ENCODE results near the gene C5orf58.
A peak's percentile ranks its signal among the peaks of the same experiment; 100 is the strongest.

C5orf58 gene

GRCh38 chr5:170200876-170201275, 31.9 kb upstream of the C5orf58 start:
- Histone ChIP-seq H3K27me3 (ENCODE audit: low read depth, low read length) (peaks cover 41% of the 10 kb centered on the region), H4K20me1 (ENCODE audit: insufficient read depth, low read length) (no peaks in the 10 kb centered on the region), H3K9ac (ENCODE audit: low read length) (no peak overlapping the region), H2AFZ (ENCODE audit: low read depth, low read length) (peak overlapping the region; percentile 70; the same call in 1 of the 2 replicates), H3K9me3 (ENCODE audit: insufficient read depth, low read length) (no peaks in the 10 kb centered on the region), H3K4me2 (ENCODE audit: low read length) (peak overlapping the region; percentile 27), H3K4me3 (ENCODE audit: low read length) (no peak overlapping the region), H3K27ac (ENCODE audit: low read length) (no peak overlapping the region), H3K4me1 (ENCODE audit: low read length) (peaks cover 12% of the 10 kb centered on the region), H3K79me2 (ENCODE audit: low read length) (no peaks in the 10 kb centered on the region), H3K36me3 (replicated peaks; ENCODE audit: low read depth, low read length) (no peaks in the 10 kb centered on the region)
- TF ChIP-seq EZH2phosphoT487 (IDR thresholded peaks at IDR 0.05; ENCODE audit: low read depth) (no peak), CTCF (IDR thresholded peaks at IDR 0.05; ENCODE audit: low read depth, low read length) (no peak)

GRCh38 chr5:170201311-170201710, 31.5 kb upstream of the C5orf58 start:
- peak overlapping the region; percentile 70; the same call in 1 of the 2 replicates for H2AFZ ChIP-seq (ENCODE audit: low read depth, low read length)
- TF ChIP-seq CTCF (IDR thresholded peaks at IDR 0.05; ENCODE audit: low read depth, low read length) (no peak), EZH2phosphoT487 (IDR thresholded peaks at IDR 0.05; ENCODE audit: low read depth) (no peak)

GRCh38 chr5:170202117-170202516, 30.7 kb upstream of the C5orf58 start:
- no peak overlapping the region for H3K27ac ChIP-seq (ENCODE audit: low read length)
- peaks cover 12% of the 10 kb centered on the region for H3K4me1 ChIP-seq (ENCODE audit: low read length)
- no peaks in the 10 kb centered on the region for H3K79me2 ChIP-seq (ENCODE audit: low read length)
- no peak overlapping the region for H3K4me2 ChIP-seq (ENCODE audit: low read length)
- TF ChIP-seq EZH2phosphoT487 (IDR thresholded peaks at IDR 0.05; ENCODE audit: low read depth) (no peak), CTCF (IDR thresholded peaks at IDR 0.05; ENCODE audit: low read depth, low read length) (no peak)
- H3K27me3 ChIP-seq (ENCODE audit: low read depth, low read length) = peaks cover 46% of the 10 kb centered on the region
- no peak overlapping the region for H2AFZ ChIP-seq (ENCODE audit: low read depth, low read length)
- no peaks in the 10 kb centered on the region for H4K20me1 ChIP-seq (ENCODE audit: insufficient read depth, low read length)
- H3K36me3 ChIP-seq (replicated peaks; ENCODE audit: low read depth, low read length) = no peaks in the 10 kb centered on the region
- no peak overlapping the region for H3K4me3 ChIP-seq (ENCODE audit: low read length)
- H3K9me3 ChIP-seq (ENCODE audit: insufficient read depth, low read length) = no peaks in the 10 kb centered on the region
- H3K9ac ChIP-seq (ENCODE audit: low read length) = no peak overlapping the region

More at GRCh38 chr5:170201311-170201710, 31.5 kb upstream of the C5orf58 start:
- peaks cover 12% of the 10 kb centered on the region for H3K4me1 ChIP-seq (ENCODE audit: low read length)
- H3K27ac ChIP-seq (ENCODE audit: low read length) = no peak overlapping the region
- H3K79me2 ChIP-seq (ENCODE audit: low read length) = no peaks in the 10 kb centered on the region
- H3K9me3 ChIP-seq (ENCODE audit: insufficient read depth, low read length) = no peaks in the 10 kb centered on the region
- H3K9ac ChIP-seq (ENCODE audit: low read length) = no peak overlapping the region
- peak overlapping the region; percentile 27 for H3K4me2 ChIP-seq (ENCODE audit: low read length)
- no peaks in the 10 kb centered on the region for H4K20me1 ChIP-seq (ENCODE audit: insufficient read depth, low read length)
- peaks cover 45% of the 10 kb centered on the region for H3K27me3 ChIP-seq (ENCODE audit: low read depth, low read length)
- H3K36me3 ChIP-seq (replicated peaks; ENCODE audit: low read depth, low read length) = no peaks in the 10 kb centered on the region
- H3K4me3 ChIP-seq (ENCODE audit: low read length) = no peak overlapping the region

- Histone ChIP-seq H3K27ac (ENCODE audit: low read length) (no peak overlapping the region), H3K79me2 (ENCODE audit: low read length) (no peaks in the 10 kb centered on the region), H4K20me1 (ENCODE audit: insufficient read depth, low read length) (no peaks in the 10 kb centered on the region), H3K4me2 (ENCODE audit: low read length) (no peak overlapping the region), H3K36me3 (replicated peaks; ENCODE audit: low read depth, low read length) (no peaks in the 10 kb centered on the region), H3K27me3 (ENCODE audit: low read depth, low read length) (peaks cover 51% of the 10 kb centered on the region), H3K4me3 (ENCODE audit: low read length) (no peak overlapping the region), H3K4me1 (ENCODE audit: low read length) (peaks cover 12% of the 10 kb centered on the region), H3K9ac (ENCODE audit: low read length) (no peak overlapping the region), H2AFZ (ENCODE audit: low read depth, low read length) (no peak overlapping the region), H3K9me3 (ENCODE audit: insufficient read depth, low read length) (no peaks in the 10 kb centered on the region)
- TF ChIP-seq EZH2phosphoT487 (IDR thresholded peaks at IDR 0.05; ENCODE audit: low read depth) (no peak), CTCF (IDR thresholded peaks at IDR 0.05; ENCODE audit: low read depth, low read length) (no peak)
Measured at GRCh38 chr5:170204202-170204601, 28.6 kb upstream of the C5orf58 start.
